Mucosa of stomach (tissue), 1 donor: Measurements from ENCODE around the gene NUP98.

Experiments
- H3K27me3 ChIP-seq: one replicate; pipeline ENCODE4 v1.7.0; 2013; ENCODE audit warnings: mild to moderate bottlenecking, low read length; ENCODE audit not compliant: control insufficient read depth, insufficient read depth
- H3K36me3 ChIP-seq: one replicate; pipeline ENCODE4 v1.7.0; 2013; ENCODE audit warnings: low read length; ENCODE audit not compliant: control insufficient read depth, insufficient read depth
- H3K4me1 ChIP-seq: one replicate; pipeline ENCODE4 v1.7.0; 2013; ENCODE audit warnings: mild to moderate bottlenecking, low read length; ENCODE audit not compliant: control insufficient read depth, insufficient read depth
- H3K4me3 ChIP-seq: one replicate; pipeline ENCODE4 v1.7.0; 2013; ENCODE audit warnings: low read length
- H3K9ac ChIP-seq: one replicate; pipeline ENCODE4 v1.7.0; 2013; ENCODE audit warnings: mild to moderate bottlenecking, low read length, moderate library complexity
- H3K9me3 ChIP-seq: one replicate; pipeline ENCODE4 v1.7.0; 2013; ENCODE audit warnings: mild to moderate bottlenecking, low read length, moderate library complexity; ENCODE audit not compliant: control insufficient read depth
- donor health status: Pancreatic carcinoma.

NUP98 gene

GRCh38 chr11:3675971-3676370, 121.4 kb downstream of the NUP98 start:
- no peaks in the 10 kb centered on the region for H3K27me3 ChIP-seq
- no peaks in the 10 kb centered on the region for H3K9me3 ChIP-seq
- H3K36me3 ChIP-seq = peaks cover 40% of the 10 kb centered on the region
- no peak overlapping the region for H3K4me3 ChIP-seq
- H3K9ac ChIP-seq = no peak overlapping the region
- H3K4me1 ChIP-seq = no peaks in the 10 kb centered on the region

- no peak overlapping the region for H3K4me3 ChIP-seq
- no peaks in the 10 kb centered on the region for H3K27me3 ChIP-seq
- H3K36me3 ChIP-seq = peaks cover 33% of the 10 kb centered on the region
- H3K9ac ChIP-seq = no peak overlapping the region
- H3K4me1 ChIP-seq = no peaks in the 10 kb centered on the region
- no peaks in the 10 kb centered on the region for H3K9me3 ChIP-seq
These were observed 123.2 kb downstream of the NUP98 start for GRCh38 chr11:3674189-3674588.

DNA sequence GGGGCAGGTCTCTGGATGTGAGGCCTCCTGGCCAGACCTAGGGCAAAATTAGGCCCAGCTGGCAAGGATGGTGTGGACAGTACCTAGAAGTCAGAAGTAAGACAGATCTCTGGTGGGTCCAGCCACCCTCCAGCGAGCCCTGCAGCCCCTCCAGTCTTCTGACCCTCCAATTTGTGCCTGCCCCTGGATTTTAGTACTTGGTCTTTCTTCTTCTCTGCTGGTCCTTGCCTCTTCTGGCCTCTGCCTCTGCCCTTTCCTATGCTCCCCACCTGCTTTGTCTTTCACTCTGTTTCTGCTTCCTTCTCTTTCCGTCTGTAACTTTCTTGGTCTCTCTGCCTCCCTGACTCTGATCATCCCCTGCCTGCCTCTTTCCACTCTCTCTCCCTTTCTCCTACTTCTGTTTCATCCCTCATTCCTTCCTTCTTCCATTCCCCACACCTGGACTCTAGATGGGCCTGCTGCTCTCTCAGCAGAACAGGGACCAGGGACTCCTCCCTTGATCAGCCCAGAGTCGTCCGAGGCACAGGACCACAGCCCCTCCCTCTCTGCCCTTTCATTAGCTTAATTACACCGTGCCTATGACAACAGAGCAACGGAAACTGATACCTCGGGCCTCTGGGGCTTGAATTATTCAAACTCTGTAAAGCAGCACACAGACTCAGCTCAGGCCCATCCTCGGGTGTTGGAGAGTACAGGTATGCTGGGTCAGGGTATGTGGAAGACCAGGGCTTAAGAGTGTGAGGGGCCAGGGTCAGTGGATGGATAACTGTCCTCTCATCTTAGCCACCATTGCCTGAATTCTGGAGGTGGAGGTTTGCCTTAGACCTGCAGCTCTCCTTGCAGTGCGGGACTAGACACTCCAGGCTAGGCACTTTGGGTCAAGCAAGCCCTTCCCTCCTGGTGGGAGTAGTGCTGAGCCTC, 125.8 kb downstream of the NUP98 start, which contains the start of gene CHRNA10:
TSS of gene CHRNA10 (minus strand) at position 51 of the 921 bp plus-strand sequence. CDS start 72 bp downstream, outside the sequence.
- Histone ChIP-seq H3K4me3 (no peak within 1 kb of the TSS), H3K27me3 (no peaks in the 10 kb centered on the region), H3K4me1 (no peaks in the 10 kb centered on the region), H3K9ac (no peak within 1 kb of the TSS), H3K9me3 (no peaks in the 10 kb centered on the region), H3K36me3 (peaks cover 21% of the 10 kb centered on the region)

DNA sequence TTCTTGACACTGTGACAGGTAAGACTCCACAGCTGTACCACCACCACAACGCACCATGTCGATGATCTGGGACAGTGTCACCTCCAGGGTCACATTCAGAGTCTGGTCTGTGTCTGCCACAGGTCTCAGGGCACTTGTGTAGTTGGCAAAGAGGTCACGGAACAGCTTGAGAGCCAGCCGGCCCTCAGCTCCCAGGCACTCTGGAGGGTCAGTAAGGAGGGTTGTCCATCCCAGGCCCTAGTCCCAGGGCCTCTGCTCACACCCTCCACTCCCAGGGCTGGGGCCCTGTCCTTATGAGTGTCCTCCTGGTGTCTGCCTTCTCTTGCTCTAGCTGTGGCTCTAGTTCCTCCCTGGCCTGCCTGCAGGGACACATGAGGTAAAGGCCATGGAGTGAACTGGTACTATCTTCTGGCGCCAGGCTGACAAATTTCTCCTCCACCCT, 127.6 kb downstream of the NUP98 start:
- peaks cover 6% of the 10 kb centered on the region for H3K36me3 ChIP-seq

GRCh38 chr11:3669128-3669527, 128.2 kb downstream of the NUP98 start:
- H3K9me3 ChIP-seq = no peaks in the 10 kb centered on the region
- no peak overlapping the region for H3K9ac ChIP-seq
- no peak overlapping the region for H3K4me3 ChIP-seq
- H3K4me1 ChIP-seq = no peaks in the 10 kb centered on the region
- peaks cover 6% of the 10 kb centered on the region for H3K36me3 ChIP-seq
- no peaks in the 10 kb centered on the region for H3K27me3 ChIP-seq

More for the DNA sequence above, 127.6 kb downstream of the NUP98 start:
- Histone ChIP-seq H3K4me3 (no peak overlapping the region), H3K27me3 (no peaks in the 10 kb centered on the region), H3K9ac (no peak overlapping the region), H3K4me1 (no peaks in the 10 kb centered on the region), H3K9me3 (no peaks in the 10 kb centered on the region)

GRCh38 chr11:3667149-3668035, 130.0 kb downstream of the NUP98 start:
- no peaks in the 10 kb centered on the region for H3K9me3 ChIP-seq
- no peaks in the 10 kb centered on the region for H3K27me3 ChIP-seq
- H3K36me3 ChIP-seq = peaks cover 6% of the 10 kb centered on the region
- H3K9ac ChIP-seq = no peak overlapping the region
- H3K4me3 ChIP-seq = no peak overlapping the region
- H3K4me1 ChIP-seq = no peaks in the 10 kb centered on the region

- no peaks in the 10 kb centered on the region for H3K36me3 ChIP-seq
- no peaks in the 10 kb centered on the region for H3K9me3 ChIP-seq
These were observed 131.3 kb downstream of the NUP98 start for GRCh38 chr11:3666023-3666530.

DNA sequence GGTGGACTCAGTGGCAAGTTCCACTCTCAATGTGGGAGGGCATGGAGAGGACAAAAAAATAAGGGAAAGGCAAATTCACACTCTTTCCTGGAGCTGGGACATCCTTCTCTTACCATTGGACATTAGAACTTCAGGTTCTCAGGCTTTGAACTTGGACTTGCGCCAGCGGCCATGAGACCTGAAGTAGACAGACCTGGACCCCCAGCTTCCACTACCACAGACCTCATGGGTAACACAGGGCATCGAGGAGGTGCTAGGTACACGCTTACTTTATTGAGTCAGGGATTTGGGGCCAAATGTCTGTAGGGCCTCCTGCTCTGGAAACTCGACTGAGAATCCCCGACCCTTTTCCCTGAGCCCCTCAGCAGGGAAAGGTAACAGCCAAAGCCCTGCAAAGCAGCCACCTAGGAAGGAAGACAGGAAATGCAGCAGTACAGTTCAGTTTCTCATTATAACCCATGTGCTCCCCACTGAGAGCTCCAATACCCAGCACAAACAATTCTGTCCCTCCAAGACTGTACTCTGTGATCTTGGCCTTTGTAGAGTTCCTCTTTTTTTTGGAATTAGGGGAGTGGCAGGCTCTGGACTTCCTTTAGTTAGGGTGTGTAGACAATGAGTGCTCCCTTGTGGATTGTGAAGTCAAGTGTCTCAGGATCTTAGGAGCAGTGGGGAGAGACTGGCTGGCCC, 131.9 kb downstream of the NUP98 start:
- Histone ChIP-seq H3K36me3 (no peaks in the 10 kb centered on the region), H3K9ac (no peak overlapping the region), H3K4me1 (no peaks in the 10 kb centered on the region), H3K27me3 (no peaks in the 10 kb centered on the region), H3K4me3 (no peak overlapping the region), H3K9me3 (no peaks in the 10 kb centered on the region)

More at GRCh38 chr11:3666023-3666530, 131.3 kb downstream of the NUP98 start:
- Histone ChIP-seq H3K4me1 (no peaks in the 10 kb centered on the region), H3K9ac (no peak overlapping the region), H3K4me3 (no peak overlapping the region), H3K27me3 (no peaks in the 10 kb centered on the region)

- H3K9ac ChIP-seq = no peak overlapping the region
- no peaks in the 10 kb centered on the region for H3K4me1 ChIP-seq
- H3K4me3 ChIP-seq = no peak overlapping the region
- H3K27me3 ChIP-seq = no peaks in the 10 kb centered on the region
- no peaks in the 10 kb centered on the region for H3K9me3 ChIP-seq
- H3K36me3 ChIP-seq = no peaks in the 10 kb centered on the region
These were observed 133.2 kb downstream of the NUP98 start for GRCh38 chr11:3664032-3664630.

- no peaks in the 10 kb centered on the region for H3K36me3 ChIP-seq
- no peaks in the 10 kb centered on the region for H3K27me3 ChIP-seq
- H3K4me1 ChIP-seq = no peaks in the 10 kb centered on the region
- no peak overlapping the region for H3K4me3 ChIP-seq
- H3K9me3 ChIP-seq = no peaks in the 10 kb centered on the region
- H3K9ac ChIP-seq = no peak overlapping the region
These were observed 134.5 kb downstream of the NUP98 start for GRCh38 chr11:3662856-3663255.

- H3K27me3 ChIP-seq = no peaks in the 10 kb centered on the region
- no peaks in the 10 kb centered on the region for H3K9me3 ChIP-seq
- H3K4me3 ChIP-seq = no peak overlapping the region
- no peak overlapping the region for H3K9ac ChIP-seq
- H3K4me1 ChIP-seq = no peaks in the 10 kb centered on the region
- no peaks in the 10 kb centered on the region for H3K36me3 ChIP-seq
These were observed 136.4 kb downstream of the NUP98 start for GRCh38 chr11:3660960-3661359.
